ENCODE data around the gene HBB. TPM values are rescaled to one million over a fixed set of nuclear protein-coding genes. Genes with fewer than 3 reads are reported as not detected.

The HBB gene
- total and polyA plus RNA-seq, 8 donors = 2.9 to 1,619 (median 14.1) TPM

- Histone ChIP-seq H3K4me1 (no peaks in the 10 kb centered on the region), H3K27me3 (no peaks in the 10 kb centered on the region), H3K36me3 (no peaks in the 10 kb centered on the region), H3K4me3 (no peak overlapping the region), H3K9me3 (no peaks in the 10 kb centered on the region), H3K27ac (no peak overlapping the region)
- intact Hi-C loops (cut with DNase I; ENCODE audit: low total_unique reads) = no loop called here
- 67 to 77% (median 68%) methylated on average over 4 of the region's 4 CpGs for WGBS, 5 donors
- DNase-seq = no peak
- TF ChIP-seq POLR2AphosphoS5 (IDR thresholded peaks at IDR 0.05) = no peak
- no peak for TF ChIP-seq POLR2A (IDR thresholded peaks at IDR 0.05)
- TF ChIP-seq CTCF (IDR thresholded peaks at IDR 0.05) = no peak
- no peak for TF ChIP-seq EP300 (IDR thresholded peaks at IDR 0.05)
Observed at GRCh38 chr11:5272395-5273017, 45.6 kb upstream of the HBB start.

DNA sequence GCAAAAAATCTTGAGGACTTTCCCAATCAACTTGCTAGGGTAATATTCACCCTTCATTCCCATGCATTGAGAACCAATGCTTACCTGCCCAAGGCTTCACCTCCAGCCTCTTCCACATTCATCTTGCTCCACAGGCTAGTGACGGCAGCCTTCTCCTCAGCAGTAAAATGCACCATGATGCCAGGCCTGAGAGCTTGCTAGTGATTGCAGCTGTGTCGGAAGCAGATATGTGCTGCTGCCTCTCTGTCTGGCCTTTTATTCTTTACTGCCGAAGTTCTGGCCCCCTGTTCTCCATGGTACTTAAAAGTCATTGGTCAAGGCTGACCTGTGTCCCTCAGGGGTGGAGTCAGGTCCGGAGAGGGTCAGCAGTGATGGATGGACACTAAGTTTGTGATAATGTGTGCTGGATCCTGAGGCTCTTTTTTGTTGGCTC lies 42.9 kb upstream of the HBB start, which contains the start of gene HBE1:
Gene HBE1, minus strand, starts transcription at position 231 of the 433 bp plus-strand sequence. Its CDS starts 55 bp downstream, at position 176.
- no peaks in the 10 kb centered on the region for H3K36me3 ChIP-seq
- H3K9me3 ChIP-seq = no peaks in the 10 kb centered on the region
- H3K4me1 ChIP-seq = no peaks in the 10 kb centered on the region
- no peak for DNase-seq
- TF ChIP-seq POLR2A (IDR thresholded peaks at IDR 0.05) = no peak
- TF ChIP-seq POLR2AphosphoS5 (IDR thresholded peaks at IDR 0.05) = no peak
- no peak for TF ChIP-seq EP300 (IDR thresholded peaks at IDR 0.05)
- no peak for TF ChIP-seq CTCF (IDR thresholded peaks at IDR 0.05)
- 45 to 65% (median 53%) methylated on average over 4 of the region's 4 CpGs for WGBS, 5 donors
- intact Hi-C loops (cut with DNase I; ENCODE audit: low total_unique reads) = no loop called here
- no peak within 1 kb of the TSS for H3K27ac ChIP-seq
- H3K27me3 ChIP-seq = no peaks in the 10 kb centered on the region
- no peak within 1 kb of the TSS for H3K4me3 ChIP-seq

DNA sequence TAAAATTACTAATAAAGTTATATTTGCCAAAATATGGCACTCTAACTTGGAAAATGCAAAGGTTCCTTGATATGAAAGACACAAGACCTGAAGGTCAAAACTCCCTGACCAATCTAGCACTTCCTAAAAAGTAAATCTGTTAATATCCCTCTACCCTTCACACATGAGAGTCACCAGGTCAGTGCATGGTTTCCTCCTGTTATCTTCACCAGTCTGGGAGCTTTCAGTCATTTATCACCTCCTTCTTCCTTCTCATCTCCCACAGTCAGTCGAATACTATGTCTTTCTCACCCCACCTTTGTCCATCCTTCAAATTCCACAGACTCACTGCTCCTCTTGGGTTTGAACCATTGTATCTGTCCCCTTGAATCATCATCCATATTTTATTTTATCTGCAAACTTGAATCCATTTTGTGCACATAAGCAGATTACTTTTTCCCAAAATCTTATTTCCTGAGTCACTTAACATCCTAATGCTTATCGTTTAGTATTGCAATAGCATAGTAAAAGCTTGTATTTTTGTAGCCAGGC lies 40.2 kb upstream of the HBB start:
- no peak for TF ChIP-seq POLR2A (IDR thresholded peaks at IDR 0.05)
- TF ChIP-seq CTCF (IDR thresholded peaks at IDR 0.05) = no peak
- TF ChIP-seq EP300 (IDR thresholded peaks at IDR 0.05) = no peak
- TF ChIP-seq POLR2AphosphoS5 (IDR thresholded peaks at IDR 0.05) = no peak
- no peak overlapping the region for H3K4me3 ChIP-seq
- H3K27ac ChIP-seq = no peak overlapping the region
- no peaks in the 10 kb centered on the region for H3K27me3 ChIP-seq
- peaks cover 0 to 10% (median 2%) of the 10 kb centered on the region in 4 donors for H3K9me3 ChIP-seq
- 74 to 87% (median 84%) methylated on average over 2 of the region's 2 CpGs for WGBS, 5 donors
- no peak for DNase-seq
- no peaks in the 10 kb centered on the region for H3K4me1 ChIP-seq
- no peaks in the 10 kb centered on the region for H3K36me3 ChIP-seq
- intact Hi-C loops (cut with DNase I; ENCODE audit: low total_unique reads) = no loop called here

GRCh38 chr11:5266609-5267008 lies 39.7 kb upstream of the HBB start:
- H3K27me3 ChIP-seq = no peaks in the 10 kb centered on the region
- DNase-seq = no peak
- H3K36me3 ChIP-seq = no peaks in the 10 kb centered on the region
- peaks cover 0 to 12% (median 4%) of the 10 kb centered on the region in 4 donors for H3K9me3 ChIP-seq
- intact Hi-C loops (cut with DNase I; ENCODE audit: low total_unique reads) = no loop called here
- no peak overlapping the region for H3K4me3 ChIP-seq
- no peak for TF ChIP-seq POLR2AphosphoS5 (IDR thresholded peaks at IDR 0.05)
- no peak overlapping the region for H3K27ac ChIP-seq
- no peaks in the 10 kb centered on the region for H3K4me1 ChIP-seq

- no peak for TF ChIP-seq POLR2AphosphoS5 (IDR thresholded peaks at IDR 0.05)
- no peak for TF ChIP-seq CTCF (IDR thresholded peaks at IDR 0.05)
- no peak for TF ChIP-seq EP300 (IDR thresholded peaks at IDR 0.05)
- no peak for TF ChIP-seq POLR2A (IDR thresholded peaks at IDR 0.05)
- Histone ChIP-seq H3K4me3 (no peak overlapping the region), H3K9me3 (peaks cover 0 to 17% (median 7%) of the 10 kb centered on the region in 4 donors), H3K27ac (no peak overlapping the region), H3K36me3 (no peaks in the 10 kb centered on the region), H3K27me3 (no peaks in the 10 kb centered on the region), H3K4me1 (no peaks in the 10 kb centered on the region)
- intact Hi-C loops (cut with DNase I; ENCODE audit: low total_unique reads) = no loop called here
- no peak for DNase-seq
- 43 to 63% (median 48%) methylated on average over 2 of the region's 2 CpGs for WGBS, 5 donors
Observed at GRCh38 chr11:5265832-5266231, 39.0 kb upstream of the HBB start.

Measured in stomach (tissue), 9 donors.